Dermis microvascular lymphatic vessel endothelial cell (primary cell): ENCODE results near the gene IL17F. TPM values are rescaled to one million over a fixed set of nuclear protein-coding genes. Genes with fewer than 3 reads are reported as not detected.

Experiments used
- DNase-seq, 2 donors: peaks; one replicate each; pipeline versions ENCODE4 v3.0.0 to v3.0.0-alpha.2; 2010; ENCODE audit warnings: low read depth in 2 of 2
- total RNA-seq: library from RNA; depleted of rRNA; stranded (reverse); fragments of >200 nt; gene quantifications from 2 replicates; pipeline ENCODE4 v1.2.1, GENCODE V29; 2014

Gene IL17F
- total RNA-seq, 1 donor from 2014 or later: not detected

DNA sequence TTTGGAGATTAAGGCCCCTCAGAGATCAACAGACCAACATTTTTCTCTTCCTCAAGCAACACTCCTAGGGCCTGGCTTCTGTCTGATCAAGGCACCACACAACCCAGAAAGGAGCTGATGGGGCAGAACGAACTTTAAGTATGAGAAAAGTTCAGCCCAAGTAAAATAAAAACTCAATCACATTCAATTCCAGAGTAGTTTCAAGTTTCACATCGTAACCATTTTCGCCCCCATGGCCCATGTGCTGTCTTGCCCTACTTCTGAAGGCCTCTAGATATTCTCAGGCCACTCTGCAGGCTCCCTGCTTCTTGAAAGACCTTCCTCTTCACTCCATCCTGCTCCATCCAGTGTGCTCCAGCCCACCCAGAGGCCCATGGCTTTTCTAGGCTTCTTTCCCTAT is 53.9 kb downstream of the IL17F start:
- no peak for DNase-seq

DNA sequence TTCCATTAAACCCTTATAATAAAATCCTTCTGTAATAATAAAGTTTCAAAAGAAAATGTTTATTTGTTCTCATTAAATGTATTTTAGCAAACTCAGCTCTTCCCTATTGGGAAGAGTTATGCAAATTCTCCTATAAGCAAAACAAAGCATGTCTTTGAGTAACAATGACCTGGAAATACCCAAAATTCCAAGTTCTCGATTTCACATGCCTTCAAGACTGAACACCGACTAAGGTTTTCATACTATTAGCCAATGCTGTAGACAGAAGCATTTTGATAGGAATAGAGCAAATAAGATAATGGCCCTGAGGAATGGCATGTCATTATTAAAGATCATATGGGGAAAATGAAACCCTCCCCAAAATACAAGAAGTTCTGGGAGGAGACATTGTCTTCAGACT is 54.3 kb downstream of the IL17F start:
- DNase-seq: no peak

DNA sequence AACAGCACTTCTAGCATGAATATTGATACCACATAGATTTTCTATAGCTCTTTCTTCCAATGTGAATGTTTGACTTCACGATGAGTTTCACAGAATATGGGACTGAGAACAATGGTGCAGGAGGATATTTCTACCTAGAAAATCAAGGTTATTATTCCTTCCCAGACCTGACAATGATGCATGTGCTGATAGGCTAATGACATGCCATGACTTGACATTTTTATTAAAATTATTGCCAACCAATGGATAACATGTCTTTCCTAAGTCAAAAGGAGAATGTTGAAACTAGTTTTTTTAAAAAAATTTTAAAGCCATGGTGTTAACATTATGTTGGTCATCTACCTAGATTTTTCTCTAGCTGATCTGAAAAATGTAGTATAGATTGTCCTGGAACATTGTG is 57.2 kb downstream of the IL17F start:
- DNase-seq: no peak

Other genes starting within 250 kb of the IL17F start
- not detected in 2 replicates for gene PKHD1, start 156.9 kb downstream of the IL17F start, total RNA-seq
- not detected in 2 replicates for gene IL17A, start 58.1 kb downstream of the IL17F start, total RNA-seq
- gene MCM3, start 40.2 kb upstream of the IL17F start, total RNA-seq: 52.2 and 64.6 TPM in 2 replicates
- gene PAQR8, start 117.7 kb upstream of the IL17F start, total RNA-seq: 10.7 and 15.6 TPM in 2 replicates
- 5.9 and 7.2 TPM in 2 replicates for gene EFHC1, start 175.8 kb upstream of the IL17F start, total RNA-seq